Measurements from ENCODE around the gene VWF. TPM values are rescaled to one million over a fixed set of nuclear protein-coding genes. Genes with fewer than 3 reads are reported as not detected.

Gene VWF
- total and polyA plus RNA-seq, 10 of the 15 experiments (the other 5 are each of a cell fraction or from before 2014, with no cell fraction given) = 0.08 to 0.23 TPM; not detected in 8

GRCh38 chr12:5965950-5966383 is 158.5 kb downstream of the VWF start:
- no peak overlapping the region for H2AFZ ChIP-seq (ENCODE audit: control insufficient read depth, low read depth, low read length)
- DNase-seq (ENCODE audit: low read depth, low spot score) = no peak

More at GRCh38 chr12:5965950-5966383, 158.5 kb downstream of the VWF start:
- ChIA-PET RAD21 (ENCODE audit: unreplicated experiment) (no interaction called here), CTCF (interaction anchor here (0.8 to 2.2 kb wide), 2 partner anchors 11 to 142 kb away, joined by 3 to 7 read pairs; no protein-coding TSS in a partner anchor), POLR2A (no interaction called here), SMC1A (ENCODE audit: uncharacterized antibody, unreplicated experiment) (no interaction called here)
- H4K20me1 ChIP-seq (ENCODE audit: control insufficient read depth, insufficient read depth) = no peaks in the 10 kb centered on the region
- no peaks in the 10 kb centered on the region for H3K36me3 ChIP-seq (ENCODE audit: control insufficient read depth in 2 of 2, insufficient read depth in 2 of 2, low read length in 1 of 2)
- 20% methylated on average over 9 of the region's 9 CpGs for WGBS (ENCODE audit: insufficient coverage, insufficient replicate concordance, low lambda C conversion rate, missing lambda C conversion rate)
- intact Hi-C loops (cut with micrococcal nuclease; ENCODE audit: unreplicated experiment) = loop anchor here (5.0 kb wide), 1 partner anchor 71 kb away; no protein-coding TSS in a partner anchor
- H3K79me2 ChIP-seq (ENCODE audit: control insufficient read depth, insufficient read depth, low read length) = no peaks in the 10 kb centered on the region
- in situ Hi-C loops (cut with MboI) = no loop called here
- no peak overlapping the region for H3K27ac ChIP-seq (ENCODE audit: control insufficient read depth, insufficient read depth)
- H3K9ac ChIP-seq (ENCODE audit: control insufficient read depth, insufficient read depth, low read length) = no peak overlapping the region
- TF ChIP-seq CTCF (IDR thresholded peaks at IDR 0.05 in 2 of 3, conservative IDR thresholded peaks at IDR 0.05 in 1 of 3; ENCODE audit: control insufficient read depth in 2 of 3, extremely low read depth in 1 of 3, insufficient read depth in 1 of 3, low read depth in 3 of 3, low read length in 3 of 3) (peak; percentile 72 to 82 (median 77)), TCF3 (IDR thresholded peaks at IDR 0.05; ENCODE audit: borderline replicate concordance, insufficient read depth, low read depth, low read length) (no peak), RAD21 (IDR thresholded peaks at IDR 0.05; ENCODE audit: insufficient read depth, low read depth, low read length) (peak; percentile 36; the same call in 1 of the 2 replicates), SMC3 (IDR thresholded peaks at IDR 0.05; ENCODE audit: borderline replicate concordance, low read length) (peak; percentile 54; the same call in 1 of the 2 replicates), YBX1 (IDR thresholded peaks at IDR 0.05) (no peak)
- no peaks in the 10 kb centered on the region for H3K4me1 ChIP-seq (ENCODE audit: control insufficient read depth, insufficient read depth, low read length)
- no peak overlapping the region for H3K4me3 ChIP-seq
- no TSS peak for BruUV-seq (replicated peaks)
- peaks cover 0 to 9% of the 10 kb centered on the region in 2 experiments for H3K27me3 ChIP-seq (replicated peaks in 1 of 2; ENCODE audit: control insufficient read depth in 2 of 2, insufficient read depth in 2 of 2, low read length in 1 of 2)
- no peaks in the 10 kb centered on the region for H3K9me3 ChIP-seq (replicated peaks; ENCODE audit: control insufficient read depth, insufficient read depth, low read length)
- H3K4me2 ChIP-seq (ENCODE audit: control insufficient read depth, insufficient read depth) = no peak overlapping the region
- peak; percentile 66 for FAIRE-seq
- peak; percentile 97 for ATAC-seq
